Nephron progenitor cell (in vitro differentiated cells): ENCODE results near the gene MED14.

Experiments
- DNase-seq: peaks from one replicate; pipeline ENCODE4 v3.0.0; 2021
- H3K27ac Mint-ChIP-seq: 2 replicates; pipeline ENCODE4 v1.8.0; 2021; ENCODE audit warnings: mild to moderate bottlenecking, moderate library complexity, mixed read lengths
- H3K27me3 Mint-ChIP-seq: 2 replicates; pipeline ENCODE4 v1.8.0; 2021; ENCODE audit warnings: mild to moderate bottlenecking, low read depth, mixed read lengths; ENCODE audit not compliant: poor library complexity
- H3K36me3 Mint-ChIP-seq: 2 replicates; pipeline ENCODE4 v1.8.0; 2021; ENCODE audit warnings: low read depth, mixed read lengths
- H3K4me1 Mint-ChIP-seq: 2 replicates; pipeline ENCODE4 v1.8.0; 2021; ENCODE audit warnings: mixed read lengths
- H3K4me3 Mint-ChIP-seq: 2 replicates; pipeline ENCODE4 v1.8.0; 2021; ENCODE audit warnings: mild to moderate bottlenecking, moderate library complexity, mixed read lengths
- H3K9me3 Mint-ChIP-seq: 2 replicates; pipeline ENCODE4 v1.8.0; 2021; ENCODE audit warnings: mild to moderate bottlenecking, moderate library complexity, mixed read lengths
- CTCF ChIP-seq: fragments of 200-600 bp; sonication (generic); IDR thresholded peaks from 2 replicates; pipeline ENCODE4 v1.5.0; 2021; ENCODE audit warnings: antibody characterized with exemption

MED14 gene

GRCh38 chrX:40647307-40648197 is 87.8 kb downstream of the MED14 start, which contains the start of gene CXorf38:
Gene CXorf38 (minus strand): TSS chrX:40647561. CDS start chrX:40647520, 41 bp downstream.
- Mint-ChIP-seq H3K27me3 (peaks cover 3% of the 10 kb centered on the region), H3K36me3 (peaks cover under 1% of the 10 kb centered on the region), H3K27ac (peak within 1 kb of the TSS; percentile 74), H3K9me3 (peaks cover 16% of the 10 kb centered on the region), H3K4me3 (peak within 1 kb of the TSS; percentile 87), H3K4me1 (peaks cover 26% of the 10 kb centered on the region)
- TF ChIP-seq CTCF = no peak
- peak; percentile 92 for DNase-seq

DNA sequence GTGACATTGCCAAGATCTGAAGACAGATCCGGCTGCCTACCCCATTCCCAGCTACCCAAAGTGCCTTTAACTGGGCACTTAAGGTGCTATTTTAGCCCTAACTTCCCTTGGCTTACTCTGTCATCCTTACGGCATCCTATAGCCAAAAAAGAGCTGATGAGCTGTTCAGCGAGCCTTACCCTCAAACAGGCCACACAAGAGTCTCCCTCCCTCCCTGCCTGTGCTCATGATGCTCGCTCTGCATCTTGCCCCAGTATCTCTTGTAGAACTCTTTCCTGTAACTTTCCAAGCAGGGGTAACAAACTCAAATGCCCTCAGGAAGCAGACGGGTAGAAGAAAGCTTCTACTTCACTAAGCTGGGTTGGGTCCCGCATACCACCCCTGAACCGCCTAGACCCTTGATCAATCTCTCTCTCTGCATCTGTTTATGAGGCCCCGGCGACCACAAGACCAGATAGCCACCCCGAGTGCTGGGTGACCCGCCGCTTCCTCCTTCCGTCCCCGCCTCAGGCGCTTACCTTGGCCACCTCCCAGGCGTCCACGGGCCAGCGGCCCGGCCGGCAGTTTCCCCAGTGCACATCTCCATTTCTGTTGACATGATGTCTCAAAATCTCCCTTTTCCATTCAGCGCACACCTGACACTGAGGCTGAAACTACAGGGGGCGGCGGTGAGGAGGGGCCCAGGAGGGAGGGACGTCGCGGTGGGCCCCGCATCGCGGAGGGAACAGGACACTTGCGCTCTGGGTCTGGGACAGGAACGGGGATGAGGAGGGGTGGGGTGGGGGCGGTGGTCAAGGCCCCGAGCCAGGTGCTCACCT is 88.6 kb downstream of the MED14 start:
- TF ChIP-seq CTCF = no peak
- Mint-ChIP-seq H3K27me3 (peaks cover 3% of the 10 kb centered on the region), H3K36me3 (peaks cover 6% of the 10 kb centered on the region), H3K9me3 (peaks cover 20% of the 10 kb centered on the region), H3K4me3 (peak overlapping the region; percentile 87), H3K27ac (peak overlapping the region; percentile 53), H3K4me1 (peaks cover 26% of the 10 kb centered on the region)
- DNase-seq = peak; percentile 18

- H3K4me3 Mint-ChIP-seq = peak overlapping the region; percentile 66
- peaks cover 20% of the 10 kb centered on the region for H3K9me3 Mint-ChIP-seq
- no peak for DNase-seq
- peaks cover 26% of the 10 kb centered on the region for H3K4me1 Mint-ChIP-seq
- peaks cover 6% of the 10 kb centered on the region for H3K36me3 Mint-ChIP-seq
- H3K27me3 Mint-ChIP-seq = peaks cover 3% of the 10 kb centered on the region
- H3K27ac Mint-ChIP-seq = no peak overlapping the region
- no peak for TF ChIP-seq CTCF
Measured at GRCh38 chrX:40644821-40645358, 90.5 kb downstream of the MED14 start.

DNA sequence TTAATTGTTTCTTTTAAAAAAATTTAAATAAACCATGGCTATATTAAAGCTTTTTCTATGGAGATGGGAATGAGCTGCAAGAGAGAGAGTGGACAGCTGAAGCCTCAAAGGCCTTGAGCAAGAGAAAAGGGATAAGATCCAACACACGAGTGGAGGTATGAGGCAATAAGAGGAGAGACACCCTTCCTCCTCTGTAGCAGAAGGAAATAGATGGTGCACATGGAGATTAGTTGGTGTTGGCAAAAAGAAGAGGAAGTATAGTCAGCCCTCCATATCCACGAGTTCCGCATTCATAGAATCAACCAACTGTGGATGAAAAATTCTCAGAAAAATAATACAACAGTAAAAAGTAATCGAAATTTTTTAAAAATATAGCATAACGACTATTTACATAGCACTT is 91.2 kb downstream of the MED14 start:
- DNase-seq = no peak
- H3K27me3 Mint-ChIP-seq = peaks cover 3% of the 10 kb centered on the region
- peaks cover 23% of the 10 kb centered on the region for H3K9me3 Mint-ChIP-seq
- TF ChIP-seq CTCF = no peak
- H3K4me3 Mint-ChIP-seq = peak overlapping the region; percentile 28
- peaks cover 6% of the 10 kb centered on the region for H3K36me3 Mint-ChIP-seq
- peaks cover 26% of the 10 kb centered on the region for H3K4me1 Mint-ChIP-seq
- H3K27ac Mint-ChIP-seq = peak overlapping the region; percentile 18

GRCh38 chrX:40637687-40638086 is 97.7 kb downstream of the MED14 start:
- Mint-ChIP-seq H3K27me3 (no peaks in the 10 kb centered on the region), H3K4me3 (no peak overlapping the region), H3K36me3 (peaks cover 41% of the 10 kb centered on the region), H3K4me1 (no peaks in the 10 kb centered on the region), H3K27ac (no peak overlapping the region), H3K9me3 (peaks cover 13% of the 10 kb centered on the region)
- no peak for DNase-seq
- no peak for TF ChIP-seq CTCF
